Lower lobe of right lung (tissue), 2 donors: ENCODE data around the gene TMEM120B. TPM values are rescaled to one million over a fixed set of nuclear protein-coding genes. Genes with fewer than 3 reads are reported as not detected.
"Not testable (repeated sequence)": the region's sequence is repeated elsewhere in the genome, so short reads cannot be mapped to it uniquely, and the experiment has no call there.

Experiments
- ATAC-seq, 2 donors: fragments of 200-7000 bp; cut with Tn5 transposase; one replicate each; pipeline ENCODE4 v1.9.1; 2020 to 2022; ENCODE audit warnings: mild to moderate bottlenecking in 2 of 2, moderate library complexity in 2 of 2
- DNase-seq: peaks from one replicate; pipeline ENCODE4 v3.0.0-alpha.2; 2020
- H3K27ac ChIP-seq: fragments of 200-600 bp; one replicate; pipeline ENCODE4 v1.8.0; 2022
- H3K27me3 ChIP-seq: fragments of 200-600 bp; one replicate; pipeline ENCODE4 v1.8.0; 2022; ENCODE audit warnings: low read depth
- H3K36me3 ChIP-seq: fragments of 200-600 bp; one replicate; pipeline ENCODE4 v1.8.0; 2022; ENCODE audit warnings: mild to moderate bottlenecking
- H3K4me1 ChIP-seq: fragments of 200-600 bp; one replicate; pipeline ENCODE4 v1.8.0; 2022
- H3K4me3 ChIP-seq: fragments of 200-600 bp; one replicate; pipeline ENCODE4 v1.8.0; 2022; ENCODE audit warnings: mild to moderate bottlenecking
- H3K9me3 ChIP-seq: fragments of 200-600 bp; one replicate; pipeline ENCODE4 v1.8.0; 2022
- CTCF ChIP-seq: fragments of 200-600 bp; IDR thresholded peaks from one replicate; pipeline ENCODE4 v1.8.0; 2022; ENCODE audit warnings: antibody characterized with exemption, mild to moderate bottlenecking
- intact Hi-C: fragments of 100-400 bp; cut with DNase I; formaldehyde crosslinking; loops from one replicate; pipeline ENCODE4 v1.11.0; 2022
- total RNA-seq: library from RNA; stranded (reverse); fragmentation: NEBNext Ultra II Directional; extraction: Animal tissue kit (Norgen Biotek cat#: 25700); gene quantifications from one replicate; pipeline ENCODE4 v1.2.1, GENCODE V29; 2021
- donor health status: DM: no; HTN: yes; CAD: no; lungs with severe emphysema.

TMEM120B gene
- total RNA-seq, 1 donor from 2014 or later, result 13.4 TPM

GRCh38 chr12:121702944-121703343 lies 9.6 kb upstream of the TMEM120B start:
- H3K4me3 ChIP-seq, result no peak overlapping the region
- no peak for ATAC-seq
- intact Hi-C loops, result no loop called here

DNA sequence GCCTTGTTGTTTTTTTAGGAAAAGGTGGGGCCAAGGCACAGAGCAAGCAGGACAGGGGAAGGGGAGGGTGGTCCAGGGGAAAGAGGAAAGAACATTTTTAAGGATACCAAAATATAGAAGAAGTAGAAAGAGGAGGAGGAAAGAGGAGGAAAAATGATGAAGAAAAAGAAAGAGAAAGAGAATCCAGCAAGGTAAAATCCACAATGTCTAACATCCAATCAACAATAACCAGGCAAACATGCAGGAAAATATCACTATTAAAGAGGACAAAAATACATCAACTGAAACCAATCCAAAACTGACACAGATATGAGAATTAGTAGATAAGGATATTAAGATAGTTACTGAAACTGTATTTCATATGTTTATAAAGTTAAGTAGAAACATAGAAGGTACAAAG lies 7.0 kb upstream of the TMEM120B start:
- no peak for TF ChIP-seq CTCF
- no peak overlapping the region for H3K27ac ChIP-seq
- H3K27me3 ChIP-seq, result no peaks in the 10 kb centered on the region
- DNase-seq (no peak), ATAC-seq (no peak)
- no peaks in the 10 kb centered on the region for H3K9me3 ChIP-seq
- H3K36me3 ChIP-seq, result no peaks in the 10 kb centered on the region
- H3K4me3 ChIP-seq, result no peak overlapping the region
- peaks cover 13% of the 10 kb centered on the region for H3K4me1 ChIP-seq
- intact Hi-C loops, result no loop called here

More at GRCh38 chr12:121702944-121703343, 9.6 kb upstream of the TMEM120B start:
- no peaks in the 10 kb centered on the region for H3K27me3 ChIP-seq
- DNase-seq, result no peak
- no peaks in the 10 kb centered on the region for H3K9me3 ChIP-seq
- no peak for TF ChIP-seq CTCF
- H3K4me1 ChIP-seq, result peaks cover 13% of the 10 kb centered on the region
- peak overlapping the region; percentile 65 for H3K27ac ChIP-seq
- no peaks in the 10 kb centered on the region for H3K36me3 ChIP-seq

GRCh38 chr12:121708313-121709063 lies 4.1 kb upstream of the TMEM120B start:
- H3K27me3 ChIP-seq, result no peaks in the 10 kb centered on the region
- no peak overlapping the region for H3K27ac ChIP-seq
- DNase-seq, result no peak
- no peak overlapping the region for H3K4me3 ChIP-seq
- H3K36me3 ChIP-seq, result no peaks in the 10 kb centered on the region
- no peak for ATAC-seq
- TF ChIP-seq CTCF, result no peak
- H3K9me3 ChIP-seq, result no peaks in the 10 kb centered on the region
- H3K4me1 ChIP-seq, result peaks cover 16% of the 10 kb centered on the region
- intact Hi-C loops, result no loop called here

GRCh38 chr12:121709064-121709424 lies 3.5 kb upstream of the TMEM120B start:
- intact Hi-C loops, ATAC-seq: not testable (repeated sequence)

DNA sequence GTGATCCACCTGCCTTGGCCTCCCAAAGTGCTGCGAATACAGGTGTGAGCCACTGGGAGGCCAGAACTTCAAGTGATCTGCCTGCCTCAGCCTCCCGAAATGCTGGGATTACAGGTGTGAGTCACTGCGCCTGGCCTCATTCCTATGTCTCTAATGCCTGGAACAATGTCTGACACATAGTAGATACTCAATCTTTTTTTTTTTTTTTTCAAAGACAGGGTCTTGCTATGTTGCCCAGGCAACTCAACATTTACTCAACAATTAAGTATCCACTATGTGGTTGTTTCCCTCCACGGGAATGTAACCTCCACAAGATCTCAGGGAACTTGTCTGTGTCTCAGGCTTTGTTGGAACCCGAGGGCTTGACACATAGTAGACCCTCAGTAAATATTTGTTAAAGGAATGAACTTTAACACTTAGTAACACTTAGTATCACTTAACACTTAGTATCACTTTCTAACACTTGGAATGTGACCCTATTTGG lies 3.0 kb upstream of the TMEM120B start:
- no peaks in the 10 kb centered on the region for H3K36me3 ChIP-seq
- H3K27me3 ChIP-seq, result no peaks in the 10 kb centered on the region
- no peak for DNase-seq
- no peak for TF ChIP-seq CTCF
- H3K27ac ChIP-seq, result peak overlapping the region; percentile 10
- no peak overlapping the region for H3K4me3 ChIP-seq
- ATAC-seq, result peak; percentile 31 to 52
- peaks cover 23% of the 10 kb centered on the region for H3K4me1 ChIP-seq
- intact Hi-C loops, result no loop called here
- H3K9me3 ChIP-seq, result no peaks in the 10 kb centered on the region

More at GRCh38 chr12:121709064-121709424, 3.5 kb upstream of the TMEM120B start:
- peaks cover 22% of the 10 kb centered on the region for H3K4me1 ChIP-seq
- peak overlapping the region; percentile 10 for H3K27ac ChIP-seq
- DNase-seq, H3K9me3 ChIP-seq, H3K36me3 ChIP-seq, H3K4me3 ChIP-seq, H3K27me3 ChIP-seq: not testable (repeated sequence)
